GM12874 (cell line): ENCODE data around the gene PLPP4.

Experiments
- CTCF ChIP-seq: IDR thresholded peaks from 2 replicates; pipeline ENCODE4 v1.5.1; 2011; ENCODE audit warnings: low read depth, mild to moderate bottlenecking, control low read depth, low read length, moderate library complexity; ENCODE audit not compliant: insufficient read depth

PLPP4 gene

GRCh38 chr10:120607710-120608703, 151.0 kb downstream of the PLPP4 start:
- TF ChIP-seq CTCF: no peak

GRCh38 chr10:120609006-120609405, 152.0 kb downstream of the PLPP4 start:
- no peak for TF ChIP-seq CTCF

- no peak for TF ChIP-seq CTCF
Measured at GRCh38 chr10:120610791-120611190, 153.8 kb downstream of the PLPP4 start.

GRCh38 chr10:120612756-120613155, 155.7 kb downstream of the PLPP4 start:
- TF ChIP-seq CTCF: no peak

- no peak for TF ChIP-seq CTCF
Measured at GRCh38 chr10:120613180-120613579, 156.2 kb downstream of the PLPP4 start.

GRCh38 chr10:120614680-120615079, 157.7 kb downstream of the PLPP4 start:
- TF ChIP-seq CTCF: no peak

GRCh38 chr10:120616311-120616911, 159.4 kb downstream of the PLPP4 start:
- no peak for TF ChIP-seq CTCF
